Right forelimb (tissue), 1 donor: ENCODE results near the gene NAT9.

Source experiments
- DNase-seq: peaks from one replicate; pipeline ENCODE4 v3.0.0-alpha.2; 2018

The NAT9 gene

DNA sequence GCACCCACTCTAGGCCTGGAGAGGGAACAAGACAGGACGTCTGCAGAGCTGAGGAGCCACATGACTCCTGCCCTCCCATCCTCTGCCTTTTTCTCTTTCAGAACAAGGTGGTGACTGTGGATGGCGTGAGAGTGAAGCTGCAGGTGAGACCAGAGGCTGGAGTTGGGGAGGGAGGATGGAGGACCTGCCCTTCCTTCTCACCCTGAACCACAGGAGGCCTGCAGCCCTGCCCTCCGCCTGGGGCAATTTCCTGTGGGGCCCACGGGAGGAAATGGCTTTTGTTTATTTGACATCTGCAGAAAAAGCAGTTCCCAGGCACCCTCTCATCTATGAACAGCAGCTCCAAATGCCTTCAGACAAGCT lies 34.0 kb downstream of the NAT9 start:
- DNase-seq = no peak

DNA sequence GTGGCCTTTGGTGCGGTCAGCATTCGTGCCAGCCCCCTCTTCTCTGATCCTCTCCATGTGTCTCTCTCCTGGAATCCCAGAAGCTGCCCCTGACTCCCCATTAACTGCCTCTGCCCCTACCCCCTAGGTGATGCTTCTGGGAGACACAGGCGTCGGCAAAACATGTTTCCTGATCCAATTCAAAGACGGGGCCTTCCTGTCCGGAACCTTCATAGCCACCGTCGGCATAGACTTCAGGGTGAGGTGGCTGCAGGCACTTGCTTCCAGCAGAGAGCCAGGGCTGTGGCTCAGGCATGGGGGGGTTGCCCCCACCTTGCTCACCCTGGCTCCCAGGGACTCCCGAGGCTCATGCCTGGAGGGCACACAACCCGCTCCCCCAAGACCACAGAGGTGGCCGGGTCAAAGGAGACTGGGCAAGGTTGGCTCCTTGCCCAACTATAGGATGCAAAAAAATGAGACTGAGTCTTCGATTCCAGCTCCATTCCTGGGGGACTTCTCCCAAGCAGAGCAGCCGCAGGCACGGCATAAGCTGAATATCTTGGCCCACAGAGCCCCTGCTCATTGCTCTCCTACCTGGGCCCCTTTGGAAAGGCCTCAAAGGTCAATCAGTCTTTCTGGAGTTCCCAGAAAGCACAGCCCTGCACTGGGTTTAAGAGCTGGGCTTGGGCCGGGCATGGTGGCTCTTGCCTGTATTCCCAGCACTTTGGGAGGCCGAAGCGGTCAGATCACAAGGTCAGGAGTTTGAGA lies 35.3 kb downstream of the NAT9 start:
- no peak for DNase-seq

- no peak for DNase-seq
Measured at GRCh38 chr17:74740173-74740572, 36.0 kb downstream of the NAT9 start.

DNA sequence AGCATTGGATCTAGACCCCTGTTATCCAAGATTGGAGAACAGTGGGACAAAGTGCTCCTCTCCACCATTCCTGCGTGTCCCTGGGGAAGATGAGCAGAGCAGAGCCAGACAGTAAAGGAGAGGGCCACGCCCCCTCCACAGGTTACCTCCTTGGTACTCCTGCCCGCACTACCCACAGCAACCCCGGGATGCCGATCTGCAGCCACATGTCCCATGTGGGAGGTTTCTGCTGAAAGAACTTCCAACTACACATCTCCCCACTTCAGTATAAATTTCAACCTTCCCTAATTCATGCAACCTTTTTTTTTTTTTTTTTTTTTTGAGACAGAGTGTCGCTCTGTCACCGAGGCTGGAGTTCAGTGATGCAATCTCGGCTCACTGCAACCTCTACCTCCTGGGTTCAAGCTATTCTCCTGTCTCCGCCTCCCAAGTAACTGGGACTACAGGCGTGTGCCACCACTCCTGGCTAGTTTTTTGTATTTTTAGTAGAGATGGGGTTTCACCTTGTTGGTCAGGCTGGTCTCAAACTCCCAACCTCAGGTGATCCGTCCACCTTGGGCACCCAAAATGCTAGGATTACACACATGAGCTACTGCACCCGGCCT lies 36.8 kb downstream of the NAT9 start:
- DNase-seq = no peak

DNA sequence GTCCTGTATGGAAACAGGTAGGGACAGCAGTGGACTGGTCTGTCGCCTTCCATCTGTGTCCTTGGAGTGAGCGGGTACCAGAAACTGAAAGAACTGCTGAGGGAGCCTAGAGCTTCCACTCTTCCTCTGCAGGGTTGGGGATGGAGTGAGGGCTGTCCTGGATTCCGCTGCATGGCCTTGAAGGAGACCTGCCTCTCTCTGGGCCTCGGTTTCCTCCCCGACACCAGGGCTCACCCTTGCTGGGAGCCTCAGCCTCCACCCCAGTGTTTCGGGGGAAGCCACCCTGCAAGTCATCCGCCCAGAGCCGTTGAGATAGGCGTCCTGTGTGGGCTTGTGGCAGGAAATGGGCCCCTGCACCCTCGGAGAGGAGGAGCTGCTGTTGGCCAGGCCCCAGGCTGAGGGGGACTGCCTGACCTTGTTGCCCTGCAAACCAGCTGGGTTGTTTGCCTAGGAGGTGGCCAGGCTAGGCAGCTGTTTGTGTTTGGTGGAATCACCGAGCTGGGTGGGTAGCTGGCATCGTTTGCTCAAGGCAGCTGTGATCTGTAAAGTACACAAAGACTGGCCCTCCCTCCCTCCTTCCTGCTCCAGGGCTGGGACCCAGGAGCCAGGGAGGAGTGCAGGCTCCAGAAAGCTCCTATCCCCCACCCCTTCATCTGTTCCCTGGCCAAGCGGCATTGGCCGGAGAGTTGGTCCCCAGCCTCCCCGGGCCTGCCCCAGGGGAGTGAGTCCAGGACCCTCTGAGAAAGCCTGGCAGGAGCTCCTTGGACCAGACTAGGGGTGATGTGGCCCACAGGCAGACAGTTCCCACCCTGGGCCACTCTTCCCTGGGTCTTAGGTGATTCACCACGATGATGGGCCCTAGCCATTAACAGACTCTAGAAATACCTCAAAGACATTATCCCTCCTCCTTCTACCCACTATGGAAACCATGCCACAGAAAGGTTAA lies 37.8 kb downstream of the NAT9 start:
- DNase-seq = no peak

DNA sequence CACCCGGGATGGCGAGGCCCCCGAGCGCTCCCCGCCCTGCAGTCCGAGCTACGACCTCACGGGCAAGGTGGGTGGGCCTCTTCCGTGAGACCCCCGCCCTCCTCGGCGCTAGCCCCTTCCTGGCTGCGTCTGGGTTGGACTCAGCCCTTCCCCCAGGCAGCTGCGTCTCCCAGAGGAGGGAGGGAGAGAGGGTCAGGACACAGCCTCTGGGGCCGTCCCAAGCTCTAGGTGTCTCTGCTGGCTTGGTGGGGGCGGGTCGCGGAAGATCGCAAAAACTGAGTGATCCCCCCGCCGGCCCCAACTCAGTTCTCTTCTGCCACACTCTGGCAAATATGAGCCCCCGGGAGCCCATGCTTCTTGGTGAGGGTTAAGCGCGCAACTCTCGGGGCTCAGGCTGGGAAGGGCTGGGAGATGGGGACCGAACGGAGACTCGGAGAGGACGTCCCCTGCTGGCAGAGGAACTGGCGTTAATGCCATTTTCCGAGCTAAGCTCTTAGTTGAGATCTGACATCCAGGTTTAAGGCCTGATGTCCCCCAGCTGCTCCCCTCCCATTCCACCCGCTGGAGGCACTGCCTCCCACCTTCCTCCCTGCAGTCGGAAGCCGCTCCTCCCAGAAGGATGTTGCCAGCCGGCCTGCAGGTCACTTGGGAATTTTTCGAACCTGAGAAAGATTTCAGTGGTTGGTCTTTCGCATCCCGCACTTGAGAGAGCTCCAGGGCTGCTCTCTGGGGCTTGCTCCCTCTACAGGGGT lies 38.7 kb downstream of the NAT9 start:
- DNase-seq = no peak

GRCh38 chr17:74736513-74737298 lies 39.4 kb downstream of the NAT9 start, which contains the start of gene RAB37:
RAB37 (plus strand) TSS chr17:74737256; CDS start chr17:74737273, 17 bp downstream.
- no peak for DNase-seq

- no peak for DNase-seq
Measured at GRCh38 chr17:74734256-74734655, 41.9 kb downstream of the NAT9 start.

- no peak for DNase-seq
Measured at GRCh38 chr17:74733365-74734122, 42.6 kb downstream of the NAT9 start.

DNA sequence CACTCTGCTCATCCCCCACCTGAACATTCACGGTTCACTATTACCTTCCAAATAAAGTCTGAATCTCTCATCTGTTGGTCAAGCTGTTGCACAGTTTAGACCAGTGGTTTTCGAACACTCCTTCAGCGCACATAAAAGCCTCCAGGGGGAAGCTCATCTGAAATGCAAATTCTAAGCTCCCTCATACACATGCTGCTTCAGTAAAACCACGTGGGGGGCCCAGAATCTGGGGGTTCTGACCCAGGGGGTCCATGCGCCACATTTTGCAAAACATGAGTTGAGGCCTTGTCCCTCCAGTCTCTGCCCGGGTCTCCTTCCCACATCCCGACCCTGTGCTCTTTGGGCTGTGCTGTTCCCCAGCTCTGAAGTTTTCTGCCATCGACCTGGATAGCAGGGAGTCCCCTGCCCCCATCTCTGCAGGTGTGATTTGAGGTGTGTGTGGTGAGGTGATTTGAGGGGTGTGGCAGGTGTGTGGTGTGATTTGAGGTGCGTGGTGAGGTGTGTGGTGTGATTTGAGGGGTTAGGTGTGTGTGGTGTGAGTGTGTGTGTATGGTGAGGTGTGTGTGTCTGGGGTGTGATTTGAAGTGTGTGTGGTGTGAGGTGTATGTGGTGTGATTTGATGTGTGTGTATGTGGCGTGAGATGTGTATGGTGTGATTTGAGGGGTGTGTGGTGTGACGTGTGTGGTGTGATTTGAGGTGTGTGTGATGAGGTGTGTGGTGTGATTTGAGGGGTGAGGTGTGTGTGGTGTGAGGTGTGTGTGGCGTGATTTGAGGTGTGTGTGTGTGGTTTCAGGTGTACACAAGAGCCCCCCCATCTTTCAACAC lies 43.9 kb downstream of the NAT9 start:
- no peak for DNase-seq

GRCh38 chr17:74731347-74731605 lies 44.9 kb downstream of the NAT9 start:
- no peak for DNase-seq

- DNase-seq = no peak
Measured at GRCh38 chr17:74730491-74731346, 45.4 kb downstream of the NAT9 start.

GRCh38 chr17:74729866-74730265 lies 46.3 kb downstream of the NAT9 start:
- DNase-seq = no peak

DNA sequence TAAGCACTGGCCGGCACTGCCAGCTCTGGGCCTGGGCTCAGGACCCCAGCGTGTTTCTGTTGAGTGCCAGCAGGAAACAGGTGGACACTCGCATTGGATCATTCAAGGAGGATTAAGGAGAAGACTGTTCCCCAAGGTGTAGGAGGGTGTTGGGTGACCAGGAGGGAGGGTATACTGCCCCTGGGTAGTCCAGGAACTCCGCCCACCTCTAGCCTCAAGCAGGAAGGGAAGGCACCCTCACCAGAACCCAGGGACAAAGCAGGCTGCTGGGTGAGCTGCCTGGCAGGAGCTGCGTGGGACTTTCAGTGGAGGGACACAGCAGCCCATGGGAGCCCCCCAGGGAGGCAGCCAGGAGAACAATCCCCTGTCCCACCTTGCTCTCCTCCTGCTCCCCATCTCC lies 46.8 kb downstream of the NAT9 start:
- no peak for DNase-seq

DNA sequence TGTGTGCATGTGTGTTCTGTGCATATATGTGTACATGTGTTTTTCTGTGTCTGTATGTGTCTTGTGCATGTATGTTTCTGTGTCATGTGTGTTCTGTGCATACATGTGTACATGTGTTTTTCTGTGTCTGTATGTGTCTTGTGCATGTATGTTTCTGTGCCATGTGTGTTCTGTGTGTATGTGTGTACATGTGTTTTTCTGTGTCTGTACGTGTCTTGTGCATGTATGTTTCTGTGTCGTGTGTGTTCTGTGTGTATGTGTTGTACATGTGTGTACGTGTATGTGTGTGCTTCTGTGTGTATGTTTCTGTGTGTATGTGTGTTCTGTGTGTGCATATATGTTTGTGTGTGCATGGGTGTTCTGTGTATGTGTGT lies 47.5 kb downstream of the NAT9 start:
- no peak for DNase-seq

GRCh38 chr17:74728033-74728701 lies 48.0 kb downstream of the NAT9 start:
- DNase-seq = no peak

DNA sequence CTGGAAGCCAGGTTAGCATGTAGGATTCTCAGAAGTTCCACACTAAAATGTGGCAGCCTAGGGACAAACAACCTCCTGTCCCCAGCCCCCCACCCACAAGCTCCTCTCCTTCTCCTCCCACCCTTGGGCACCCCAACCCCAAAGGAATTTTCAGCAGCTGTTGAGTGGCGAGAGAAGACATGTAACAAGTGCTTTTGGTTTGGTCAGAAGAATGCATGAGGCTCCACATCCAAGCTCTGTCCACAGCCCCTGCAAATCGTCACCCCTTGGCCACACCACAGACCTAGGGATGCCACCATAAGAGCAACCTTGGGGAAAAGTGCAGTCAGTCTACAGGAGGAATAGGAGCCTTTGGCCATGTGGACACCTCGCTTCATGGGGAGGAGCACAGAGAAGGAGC lies 51.0 kb downstream of the NAT9 start:
- DNase-seq = no peak

GRCh38 chr17:74723891-74724290 lies 52.3 kb downstream of the NAT9 start:
- DNase-seq = no peak

- no peak for DNase-seq
Measured at GRCh38 chr17:74722782-74723181, 53.4 kb downstream of the NAT9 start.
